Suprapubic skin (tissue), 3 donors: ENCODE data around the gene LRBA.

Experiments
- EP300 ChIP-seq: sonication (generic); formaldehyde crosslinking; IDR thresholded peaks from one replicate; pipeline ENCODE4 v1.6.1; 2017; ENCODE audit warnings: antibody characterized with exemption
- TF ChIP-seq, protein P1 (sequence below), 2 donors: fragments of 200-600 bp in 1 of 2; fragments of 450-650 bp in 1 of 2; sonication (generic) in 1 of 2; IDR thresholded peaks; one replicate each; pipeline ENCODE4 v1.5.1; 2016 to 2019; ENCODE audit warnings: antibody characterized with exemption in 2 of 2, mild to moderate bottlenecking in 1 of 2, moderate library complexity in 1 of 2

DNA sequence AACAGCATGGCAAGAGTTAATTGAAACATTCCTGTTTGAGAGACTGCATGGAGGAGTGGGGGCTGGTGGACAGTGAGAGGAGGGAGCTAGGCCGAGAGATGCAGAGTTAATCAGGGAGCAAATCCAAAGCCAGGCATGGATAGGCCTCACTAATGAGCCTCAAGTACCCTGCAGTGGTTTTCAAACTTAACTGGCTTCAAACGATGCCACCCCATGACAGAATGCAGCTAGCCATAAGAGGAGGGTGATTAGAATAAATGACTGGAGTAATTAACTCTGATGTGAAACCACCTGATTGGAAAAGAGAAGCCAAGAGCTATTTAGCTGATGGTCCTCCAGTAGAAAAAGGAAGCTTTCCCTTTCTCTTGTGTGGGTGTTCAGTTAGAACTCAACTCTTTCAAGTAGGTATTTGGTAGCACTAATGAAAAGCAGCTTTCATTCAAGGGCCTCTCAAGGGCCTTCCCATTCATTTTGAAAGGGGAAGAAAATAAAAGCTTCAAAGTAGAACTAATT is 648.5 kb downstream of the LRBA start:
- TF ChIP-seq, protein P1, sequence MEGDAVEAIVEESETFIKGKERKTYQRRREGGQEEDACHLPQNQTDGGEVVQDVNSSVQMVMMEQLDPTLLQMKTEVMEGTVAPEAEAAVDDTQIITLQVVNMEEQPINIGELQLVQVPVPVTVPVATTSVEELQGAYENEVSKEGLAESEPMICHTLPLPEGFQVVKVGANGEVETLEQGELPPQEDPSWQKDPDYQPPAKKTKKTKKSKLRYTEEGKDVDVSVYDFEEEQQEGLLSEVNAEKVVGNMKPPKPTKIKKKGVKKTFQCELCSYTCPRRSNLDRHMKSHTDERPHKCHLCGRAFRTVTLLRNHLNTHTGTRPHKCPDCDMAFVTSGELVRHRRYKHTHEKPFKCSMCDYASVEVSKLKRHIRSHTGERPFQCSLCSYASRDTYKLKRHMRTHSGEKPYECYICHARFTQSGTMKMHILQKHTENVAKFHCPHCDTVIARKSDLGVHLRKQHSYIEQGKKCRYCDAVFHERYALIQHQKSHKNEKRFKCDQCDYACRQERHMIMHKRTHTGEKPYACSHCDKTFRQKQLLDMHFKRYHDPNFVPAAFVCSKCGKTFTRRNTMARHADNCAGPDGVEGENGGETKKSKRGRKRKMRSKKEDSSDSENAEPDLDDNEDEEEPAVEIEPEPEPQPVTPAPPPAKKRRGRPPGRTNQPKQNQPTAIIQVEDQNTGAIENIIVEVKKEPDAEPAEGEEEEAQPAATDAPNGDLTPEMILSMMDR (IDR thresholded peaks at IDR 0.05) = no peak
- TF ChIP-seq EP300 = no peak
